ENCODE measurements around the gene SMG5.

- TF ChIP-seq CTCF (optimal IDR thresholded peaks at IDR 0.05 in 1 of 3, IDR thresholded peaks at IDR 0.05 in 1 of 3, conservative IDR thresholded peaks at IDR 0.05 in 1 of 3; ENCODE audit: extremely low read depth in 1 of 3, insufficient read depth in 2 of 3, low read length in 3 of 3) (no peak), EZH2 (IDR thresholded peaks at IDR 0.05; ENCODE audit: low read length) (no peak)
These were observed 52.7 kb downstream of the SMG5 start for GRCh38 chr1:156229809-156230472.
